ENCODE data around the gene ZMYND8. TPM values are rescaled to one million over a fixed set of nuclear protein-coding genes. Genes with fewer than 3 reads are reported as not detected.

The ZMYND8 gene
- total and polyA plus RNA-seq, 2 of the 8 experiments (the other 6 are each of a cell fraction or from before 2014, with no cell fraction given), result 50.5 to 163 TPM

- Histone ChIP-seq H3K23me2 (ENCODE audit: low read depth, low read length) (no peaks in the 10 kb centered on the region; the same call in 1 of the 2 replicates), H2AFZ (ENCODE audit: low read length) (no peak overlapping the region), H4K91ac (replicated peaks; ENCODE audit: insufficient read length, low read length) (peak overlapping the region; percentile 30), H2BK12ac (ENCODE audit: low read depth, low read length) (peak overlapping the region; percentile 20), H3K9ac (replicated peaks in 1 of 4; ENCODE audit: extremely low read depth in 1 of 4, low read depth in 3 of 4, low read length in 3 of 4) (peak overlapping the region in 1 of 4 experiments; percentile 14; a peak in 2 of 7 replicates), H3K23ac (ENCODE audit: insufficient read length) (no peak overlapping the region), H2BK120ac (replicated peaks; ENCODE audit: low read depth, low read length) (no peak overlapping the region), H3K18ac (ENCODE audit: extremely low read depth, low read length) (no peak overlapping the region; the same call in 1 of the 2 replicates), H3K9me3 (ENCODE audit: insufficient read depth in 2 of 2, low read depth in 1 of 2, low read length in 1 of 2) (no peaks in the 10 kb centered on the region), H2BK15ac (ENCODE audit: low read length) (no peak overlapping the region), H3K79me1 (ENCODE audit: low read depth, low read length) (no peaks in the 10 kb centered on the region; the same call in 1 of the 2 replicates), H3K4me2 (ENCODE audit: insufficient read depth in 1 of 2, low read depth in 2 of 2, low read length in 2 of 2) (peak overlapping the region; percentile 34 to 67), H4K20me1 (replicated peaks in 1 of 2; ENCODE audit: control insufficient read depth in 1 of 2, insufficient read depth in 2 of 2, low read length in 2 of 2) (no peaks in the 10 kb centered on the region), H4K5ac (ENCODE audit: insufficient read length, low read depth, low read length) (peak overlapping the region; percentile 65), H4K8ac (ENCODE audit: extremely low read depth, insufficient read depth, low read length) (no peak overlapping the region), H3K4me3 (ENCODE audit: extremely low read depth in 1 of 4, insufficient read depth in 2 of 4, low read depth in 3 of 4, low read length in 4 of 4) (peak overlapping the region in 1 of 4 experiments; percentile 37; a peak in 2 of 8 replicates), H2BK5ac (ENCODE audit: low read depth, low read length) (peak overlapping the region; percentile 63), H3K27ac (ENCODE audit: low read depth, low read length) (peak overlapping the region; percentile 53), H3K36me3 (ENCODE audit: control insufficient read depth in 2 of 4, insufficient read depth in 4 of 4, low read length in 3 of 4) (peaks cover 0 to 27% (median under 1%) of the 10 kb centered on the region in 4 experiments; a peak in 3 of 8 replicates), H3K4ac (replicated peaks; ENCODE audit: insufficient read length, low read depth, low read length) (peak overlapping the region; percentile 15), H2AK5ac (ENCODE audit: low read depth, low read length) (peak overlapping the region; percentile 34; the same call in 1 of the 2 replicates), H3K79me2 (ENCODE audit: control insufficient read depth in 1 of 2, insufficient read depth in 2 of 2, low read length in 2 of 2) (peaks cover 44 to 99% of the 10 kb centered on the region in 2 experiments), H3K4me1 (replicated peaks in 1 of 4; ENCODE audit: control insufficient read depth in 3 of 4, insufficient read depth in 4 of 4, low read length in 3 of 4) (peaks cover 68 to 86% (median 74%) of the 10 kb centered on the region in 4 experiments), H3K56ac (replicated peaks; ENCODE audit: insufficient read length, low read depth, low read length) (peak overlapping the region; percentile 8), H3K14ac (ENCODE audit: insufficient read length) (no peak overlapping the region), H3K27me3 (replicated peaks in 1 of 4; ENCODE audit: control insufficient read depth in 3 of 4, extremely low read depth in 1 of 4, insufficient read depth in 3 of 4, low read length in 3 of 4) (no peaks in the 10 kb centered on the region), H2BK20ac (ENCODE audit: low read length) (no peak overlapping the region)
- FAIRE-seq (no peak), DNase-seq (ENCODE audit: low read depth in 1 of 2, low spot score in 2 of 2) (no peak)
- POLR2A ChIA-PET (ENCODE audit: partially characterized antibody), result interaction anchor here (0.6 to 42.1 kb wide), 9 partner anchors 1 to 83 kb away, joined by 3 to 1191 read pairs (median 9); partner anchors contain the start of gene ZMYND8
- TF ChIP-seq GTF2F1 (IDR thresholded peaks at IDR 0.05; ENCODE audit: borderline replicate concordance, low read depth, low read length) (no peak), ASH2L (IDR thresholded peaks at IDR 0.05; ENCODE audit: low read length) (peak; percentile 2), YY1 (IDR thresholded peaks at IDR 0.05; ENCODE audit: low read depth, low read length) (no peak)
- CTCF ChIA-PET (ENCODE audit: partially characterized antibody), result interaction anchor here (0.7 to 2.0 kb wide), 10 partner anchors 10 to 105 kb away, joined by 3 to 9 read pairs (median 3); no protein-coding TSS in a partner anchor
- WGBS, 2 experiments (ENCODE audit: extremely low coverage in 1 of 2, insufficient coverage in 1 of 2, insufficient read length in 1 of 2, insufficient replicate concordance in 2 of 2, low coverage in 1 of 2, low lambda C conversion rate in 2 of 2, missing lambda C conversion rate in 1 of 2), result 88% methylated on average over 4 of the region's 4 CpGs; no CpG with 5 or more reads in 1 of the 2 experiments
Measured at GRCh38 chr20:47354714-47355488, 1.6 kb downstream of the ZMYND8 start.

Data from H1 (cell line).